Caco-2 (cell line): ENCODE data around the gene PURA. TPM values are rescaled to one million over a fixed set of nuclear protein-coding genes. Genes with fewer than 3 reads are reported as not detected.

Experiments
- BruUV-seq: library from RNA; stranded (reverse); fragments of 400-500 nt; replicated peaks from 2 replicates; lab custom pipeline; 2021; lab: Mats Ljungman, UMichigan
- CTCF ChIA-PET: fragments of 300-600 bp; sonication (Branson Sonifier 250); formaldehyde crosslinking; loops from one replicate; lab custom pipeline; 2022; ENCODE audit warnings: antibody characterized with exemption; lab: Charles Lee
- POLR2A ChIA-PET: fragments of 300-600 bp; sonication (Branson Sonifier 250); formaldehyde crosslinking; loops from one replicate; lab custom pipeline; 2022; ENCODE audit warnings: antibody characterized with exemption; lab: Charles Lee
- DNase-seq, 2 experiments: peaks; one replicate each; pipeline versions ENCODE4 v3.0.0 to v3.0.0-alpha.2; 2020 to 2022
- H3K27me3 ChIP-seq: replicated peaks from 2 replicates; pipeline ENCODE4 v1.6.0; 2011; ENCODE audit warnings: low read length; ENCODE audit not compliant: control insufficient read depth, insufficient read depth
- H3K36me3 ChIP-seq: 2 replicates; pipeline ENCODE4 v1.5.1; 2011; ENCODE audit warnings: low read length; ENCODE audit not compliant: control insufficient read depth, insufficient read depth
- H3K4me1 ChIP-seq: fragments of 250-450 bp; sonication (Bioruptor Pico); 2 replicates; pipeline ENCODE4 v1.5.1; 2020; ENCODE audit warnings: mild to moderate bottlenecking
- H3K4me3 ChIP-seq: 2 replicates; pipeline ENCODE4 v1.5.1; 2011; ENCODE audit warnings: low read depth, mild to moderate bottlenecking, control low read depth, low read length
- H3K9me3 ChIP-seq: fragments of 250-450 bp; sonication (Bioruptor Pico); 2 replicates; pipeline ENCODE4 v1.5.1; 2020; ENCODE audit warnings: mild to moderate bottlenecking, moderate library complexity
- H3K27ac Mint-ChIP-seq: one replicate; pipeline ENCODE4 v1.8.0; 2022; ENCODE audit warnings: mixed read lengths; ENCODE audit not compliant: unreplicated experiment
- H3K27me3 Mint-ChIP-seq: one replicate; pipeline ENCODE4 v1.8.0; 2022; ENCODE audit warnings: mixed read lengths; ENCODE audit not compliant: insufficient read depth, unreplicated experiment
- H3K36me3 Mint-ChIP-seq: one replicate; pipeline ENCODE4 v1.8.0; 2022; ENCODE audit warnings: mild to moderate bottlenecking, mixed read lengths; ENCODE audit not compliant: insufficient read depth, unreplicated experiment
- H3K4me1 Mint-ChIP-seq: one replicate; pipeline ENCODE4 v1.8.0; 2022; ENCODE audit warnings: low read depth, mixed read lengths; ENCODE audit not compliant: unreplicated experiment
- H3K4me3 Mint-ChIP-seq: one replicate; pipeline ENCODE4 v1.8.0; 2022; ENCODE audit warnings: mild to moderate bottlenecking, moderate library complexity, mixed read lengths; ENCODE audit not compliant: unreplicated experiment
- H3K9me3 Mint-ChIP-seq: one replicate; pipeline ENCODE4 v1.8.0; 2022; ENCODE audit warnings: mixed read lengths; ENCODE audit not compliant: unreplicated experiment
- CTCF ChIP-seq, 2 experiments: fragments of 200-600 bp in 1 of 2; IDR thresholded peaks; 1 replicate in 1 of 2; 2 replicates in 1 of 2; pipeline versions ENCODE4 v1.5.1 to v1.8.0; 2011 to 2022; ENCODE audit warnings: antibody characterized with exemption in 1 of 2, control low read depth in 1 of 2, inconsistent platforms in 1 of 2, low read depth in 1 of 2, low read length in 1 of 2, mild to moderate bottlenecking in 1 of 2, moderate library complexity in 1 of 2; ENCODE audit not compliant: insufficient read depth in 1 of 2, severe bottlenecking in 1 of 2, unreplicated experiment in 1 of 2
- intact Hi-C: fragments of 100-400 bp; cut with micrococcal nuclease; formaldehyde crosslinking; loops from one replicate; pipeline ENCODE4 v1.10.0; 2022; ENCODE audit not compliant: unreplicated experiment
- total RNA-seq: library from RNA; stranded (reverse); gene quantifications from 2 replicates; pipeline ENCODE4 v1.2.3, GENCODE V29; 2022

PURA gene
- total RNA-seq, 1 experiment from 2014 or later: 14.5 TPM

- Histone ChIP-seq H3K9me3 (no peaks in the 10 kb centered on the region), H3K36me3 (no peaks in the 10 kb centered on the region), H3K4me1 (no peaks in the 10 kb centered on the region), H3K27me3 (no peaks in the 10 kb centered on the region), H3K4me3 (no peak overlapping the region)
- Mint-ChIP-seq H3K4me1 (peaks cover 7% of the 10 kb centered on the region), H3K27ac (no peak overlapping the region), H3K36me3 (no peaks in the 10 kb centered on the region), H3K4me3 (no peak overlapping the region), H3K27me3 (no peaks in the 10 kb centered on the region), H3K9me3 (no peaks in the 10 kb centered on the region)
- no peak for DNase-seq
- intact Hi-C loops: loop anchor here (10.0 kb wide), 1 partner anchor 279 kb away; no protein-coding TSS in a partner anchor
- TF ChIP-seq CTCF (IDR thresholded peaks at IDR 0.05; ENCODE audit: insufficient read depth in 1 of 2, low read depth in 1 of 2, low read length in 1 of 2, severe bottlenecking in 1 of 2, unreplicated experiment in 1 of 2): peak in 1 of 2 experiments; percentile 25
- no TSS peak for BruUV-seq
- ChIA-PET CTCF (interaction anchor here (0.6 to 1.5 kb wide), 3 partner anchors 69 to 81 kb away, joined by 3 to 4 read pairs (median 3); no protein-coding TSS in a partner anchor), POLR2A (interaction anchor here (0.7 to 1.0 kb wide), 2 partner anchors 38 to 102 kb away, joined by 3 read pairs; partner anchors contain the start of gene PURA)
These were observed 38.5 kb upstream of the PURA start for GRCh38 chr5:140075371-140075770.

GRCh38 chr5:140076142-140076541, 37.8 kb upstream of the PURA start:
- Mint-ChIP-seq H3K27me3 (no peaks in the 10 kb centered on the region), H3K27ac (no peak overlapping the region), H3K4me3 (no peak overlapping the region), H3K4me1 (peaks cover 7% of the 10 kb centered on the region), H3K9me3 (no peaks in the 10 kb centered on the region), H3K36me3 (no peaks in the 10 kb centered on the region)
- H3K4me1 ChIP-seq: no peaks in the 10 kb centered on the region
- no peaks in the 10 kb centered on the region for H3K27me3 ChIP-seq
- ChIA-PET CTCF (interaction anchor here (1.5 kb wide), 1 partner anchor 68 kb away, joined by 4 read pairs; no protein-coding TSS in a partner anchor), POLR2A (no interaction called here)
- no peak for TF ChIP-seq CTCF (IDR thresholded peaks at IDR 0.05; ENCODE audit: insufficient read depth in 1 of 2, low read depth in 1 of 2, low read length in 1 of 2, severe bottlenecking in 1 of 2, unreplicated experiment in 1 of 2)
- DNase-seq: no peak
- no peaks in the 10 kb centered on the region for H3K9me3 ChIP-seq
- intact Hi-C loops: loop anchor here (10.0 kb wide), 1 partner anchor 279 kb away; no protein-coding TSS in a partner anchor
- H3K4me3 ChIP-seq: no peak overlapping the region
- no TSS peak for BruUV-seq
- no peaks in the 10 kb centered on the region for H3K36me3 ChIP-seq

GRCh38 chr5:140076788-140077187, 37.1 kb upstream of the PURA start:
- H3K4me1 Mint-ChIP-seq: peaks cover 7% of the 10 kb centered on the region
- intact Hi-C loops: loop anchor here (10.0 kb wide), 1 partner anchor 278 kb away; no protein-coding TSS in a partner anchor
- POLR2A ChIA-PET: no interaction called here

More at GRCh38 chr5:140076788-140077187, 37.1 kb upstream of the PURA start:
- DNase-seq: no peak
- Mint-ChIP-seq H3K9me3 (no peaks in the 10 kb centered on the region), H3K4me3 (no peak overlapping the region), H3K27ac (no peak overlapping the region), H3K36me3 (no peaks in the 10 kb centered on the region), H3K27me3 (no peaks in the 10 kb centered on the region)
- CTCF ChIA-PET: no interaction called here
- no peaks in the 10 kb centered on the region for H3K27me3 ChIP-seq
- no peak overlapping the region for H3K4me3 ChIP-seq
- TF ChIP-seq CTCF (IDR thresholded peaks at IDR 0.05; ENCODE audit: insufficient read depth in 1 of 2, low read depth in 1 of 2, low read length in 1 of 2, severe bottlenecking in 1 of 2, unreplicated experiment in 1 of 2): no peak
- no peaks in the 10 kb centered on the region for H3K4me1 ChIP-seq
- BruUV-seq: no TSS peak
- no peaks in the 10 kb centered on the region for H3K36me3 ChIP-seq
- no peaks in the 10 kb centered on the region for H3K9me3 ChIP-seq
